ENCODE measurements around the gene ZMIZ1.

ZMIZ1 gene

GRCh38 chr10:79353726-79354125 is 285.0 kb downstream of the ZMIZ1 start:
- DNase-seq, result no peak

- no peak for DNase-seq
These were observed 285.4 kb downstream of the ZMIZ1 start for GRCh38 chr10:79354141-79354540.

- DNase-seq, result no peak
These were observed 285.8 kb downstream of the ZMIZ1 start for GRCh38 chr10:79354615-79355014.

- no peak for DNase-seq
These were observed 286.8 kb downstream of the ZMIZ1 start for GRCh38 chr10:79355420-79356017.

GRCh38 chr10:79356104-79356503 is 287.3 kb downstream of the ZMIZ1 start:
- no peak for DNase-seq

GRCh38 chr10:79357180-79357579 is 288.4 kb downstream of the ZMIZ1 start:
- DNase-seq, result no peak

GRCh38 chr10:79358811-79359210 is 290.0 kb downstream of the ZMIZ1 start:
- DNase-seq, result no peak

- no peak for DNase-seq
These were observed 291.2 kb downstream of the ZMIZ1 start for GRCh38 chr10:79359816-79360498.

- DNase-seq, result no peak
These were observed 292.0 kb downstream of the ZMIZ1 start for GRCh38 chr10:79360499-79361342.

GRCh38 chr10:79361726-79362397 is 293.1 kb downstream of the ZMIZ1 start:
- no peak for DNase-seq

Data from NK-92 treated with Interleukin-12 subunit alpha and Interleukin-12 subunit beta, amount 100 ng/mL, for 24 hours (cell line).